Testis (tissue), 2 donors: Measurements from ENCODE around the gene IGBP1.

ENCODE experiments used
- POLR2A ChIP-seq: fragments of 450-650 bp; IDR thresholded peaks from one replicate; pipeline ENCODE4 v1.6.1; 2017; ENCODE audit warnings: antibody characterized with exemption, mild to moderate bottlenecking, moderate library complexity
- TF ChIP-seq, protein P1 (sequence below), 3 experiments: fragments of 450-650 bp in 2 of 3; fragments of 200-600 bp in 1 of 3; sonication (generic) in 1 of 3; IDR thresholded peaks; one replicate each; pipeline ENCODE4 v1.5.1; 2016 to 2019; ENCODE audit warnings: antibody characterized with exemption in 3 of 3, mild to moderate bottlenecking in 2 of 3, moderate library complexity in 1 of 3

DNA sequence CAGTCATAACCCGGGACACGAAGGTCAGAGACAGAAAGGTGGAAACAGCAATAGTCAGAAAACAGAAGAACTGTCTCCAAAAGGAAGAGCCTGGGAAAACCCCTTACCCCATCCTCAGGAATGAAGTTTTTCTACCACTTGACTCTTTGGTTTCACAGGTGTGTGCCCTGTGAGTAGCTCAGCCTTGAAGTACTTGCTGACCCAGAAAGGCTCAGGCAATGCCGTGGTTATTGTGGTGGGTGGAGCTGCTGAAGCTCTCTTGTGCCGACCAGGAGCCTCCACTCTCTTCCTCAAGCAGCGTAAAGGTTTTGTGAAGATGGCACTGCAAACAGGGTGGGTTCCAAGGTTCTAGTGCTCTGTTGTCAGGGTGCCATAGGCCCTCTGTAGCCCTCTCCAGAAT lies 68.5 kb downstream of the IGBP1 start:
- TF ChIP-seq POLR2A, result no peak
- TF ChIP-seq, protein P1, sequence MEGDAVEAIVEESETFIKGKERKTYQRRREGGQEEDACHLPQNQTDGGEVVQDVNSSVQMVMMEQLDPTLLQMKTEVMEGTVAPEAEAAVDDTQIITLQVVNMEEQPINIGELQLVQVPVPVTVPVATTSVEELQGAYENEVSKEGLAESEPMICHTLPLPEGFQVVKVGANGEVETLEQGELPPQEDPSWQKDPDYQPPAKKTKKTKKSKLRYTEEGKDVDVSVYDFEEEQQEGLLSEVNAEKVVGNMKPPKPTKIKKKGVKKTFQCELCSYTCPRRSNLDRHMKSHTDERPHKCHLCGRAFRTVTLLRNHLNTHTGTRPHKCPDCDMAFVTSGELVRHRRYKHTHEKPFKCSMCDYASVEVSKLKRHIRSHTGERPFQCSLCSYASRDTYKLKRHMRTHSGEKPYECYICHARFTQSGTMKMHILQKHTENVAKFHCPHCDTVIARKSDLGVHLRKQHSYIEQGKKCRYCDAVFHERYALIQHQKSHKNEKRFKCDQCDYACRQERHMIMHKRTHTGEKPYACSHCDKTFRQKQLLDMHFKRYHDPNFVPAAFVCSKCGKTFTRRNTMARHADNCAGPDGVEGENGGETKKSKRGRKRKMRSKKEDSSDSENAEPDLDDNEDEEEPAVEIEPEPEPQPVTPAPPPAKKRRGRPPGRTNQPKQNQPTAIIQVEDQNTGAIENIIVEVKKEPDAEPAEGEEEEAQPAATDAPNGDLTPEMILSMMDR (IDR thresholded peaks at IDR 0.05), result no peak
